ENCODE results near the gene MATCAP1.

- TF ChIP-seq REST (IDR thresholded peaks at IDR 0.05; ENCODE audit: low read depth, low read length) (no peak), RAD21 (IDR thresholded peaks at IDR 0.05; ENCODE audit: low read length) (no peak), CTCF (IDR thresholded peaks at IDR 0.05) (no peak), SMC3 (IDR thresholded peaks at IDR 0.05; ENCODE audit: low read depth, low read length) (no peak), NRF1 (IDR thresholded peaks at IDR 0.05; ENCODE audit: low read depth, low read length) (no peak), TAF1 (IDR thresholded peaks at IDR 0.05; ENCODE audit: borderline replicate concordance, low read depth, low read length) (no peak), RFX5 (IDR thresholded peaks at IDR 0.05; ENCODE audit: low read length) (no peak)
These were observed 2.4 kb downstream of the MATCAP1 start for GRCh38 chr16:67181346-67181745.

Data from SK-N-SH (cell line).